Panc1 (cell line): Measurements from ENCODE around the gene MAGI2.

ENCODE experiments used
- CTCF ChIP-seq: fragments of 450-650 bp; IDR thresholded peaks from 2 replicates; pipeline ENCODE4 v1.5.1; 2017; ENCODE audit warnings: mild to moderate bottlenecking
- POLR2AphosphoS5 ChIP-seq: IDR thresholded peaks from 2 replicates; pipeline ENCODE4 v1.6.1; 2012; ENCODE audit warnings: mild to moderate bottlenecking, low read depth, low read length, moderate library complexity
- REST ChIP-seq, 2 experiments: IDR thresholded peaks; 2 replicates each; pipeline ENCODE4 v1.6.1; 2011 to 2012; ENCODE audit warnings: low read depth in 2 of 2, control low read depth in 1 of 2, low read length in 1 of 2, mild to moderate bottlenecking in 1 of 2, moderate library complexity in 1 of 2; ENCODE audit not compliant: insufficient read depth in 1 of 2
- TCF7L2 ChIP-seq: IDR thresholded peaks from 2 replicates; pipeline ENCODE4 v1.6.1; 2011; ENCODE audit warnings: mild to moderate bottlenecking, low read depth, low read length, inconsistent platforms

- TF ChIP-seq CTCF, result peak; percentile 50
- TF ChIP-seq REST (IDR thresholded peaks at IDR 0.05; ENCODE audit: insufficient read depth in 1 of 2, low read depth in 2 of 2, low read length in 1 of 2), result no peak
- no peak for TF ChIP-seq POLR2AphosphoS5
- TF ChIP-seq TCF7L2, result no peak
These were observed 846.4 kb downstream of the MAGI2 start for GRCh38 chr7:78607099-78607498.
